IPS-20b (cell line): ENCODE results near the gene SLC45A3.
A peak's percentile ranks its signal among the peaks of the same experiment; 100 is the strongest.
"Not testable (repeated sequence)": the region's sequence is repeated elsewhere in the genome, so short reads cannot be mapped to it uniquely, and the experiment has no call there.

ENCODE experiments used
- H3K27ac ChIP-seq: one replicate; pipeline ENCODE4 v1.5.1; 2013; ENCODE audit warnings: low read length
- H3K27me3 ChIP-seq: 2 replicates; pipeline ENCODE4 v1.6.1; 2013; ENCODE audit warnings: mild to moderate bottlenecking, low read length, inconsistent platforms; ENCODE audit not compliant: insufficient read depth
- H3K36me3 ChIP-seq: 2 replicates; pipeline ENCODE4 v1.6.1; 2013; ENCODE audit warnings: low read depth, mild to moderate bottlenecking, inconsistent platforms, low read length, moderate library complexity; ENCODE audit not compliant: insufficient read depth
- H3K4me1 ChIP-seq: 2 replicates; pipeline ENCODE4 v1.6.1; 2013; ENCODE audit warnings: mild to moderate bottlenecking, control low read depth, inconsistent platforms, low read length, moderate library complexity; ENCODE audit not compliant: insufficient read depth
- H3K4me3 ChIP-seq: 2 replicates; pipeline ENCODE4 v1.5.1; 2013; ENCODE audit warnings: mild to moderate bottlenecking, low read length, inconsistent platforms
- H3K9ac ChIP-seq: 2 replicates; pipeline ENCODE4 v1.6.1; 2013; ENCODE audit warnings: low read depth, mild to moderate bottlenecking, inconsistent platforms, low read length, moderate library complexity
- H3K9me3 ChIP-seq: 2 replicates; pipeline ENCODE4 v1.6.1; 2013; ENCODE audit warnings: mild to moderate bottlenecking, low read depth, low read length, inconsistent platforms; ENCODE audit not compliant: insufficient read depth

The SLC45A3 gene

GRCh38 chr1:205680073-205680851, at the start of gene SLC45A3:
Gene SLC45A3 (minus strand): TSS chr1:205680509. CDS start chr1:205664656, 15,853 bp downstream.
- Histone ChIP-seq H3K4me3 (peak within 1 kb of the TSS; percentile 60), H3K27me3 (peaks cover 12% of the 10 kb centered on the region), H3K4me1 (peaks cover 20% of the 10 kb centered on the region), H3K27ac (no peak within 1 kb of the TSS), H3K9ac (peak within 1 kb of the TSS; percentile 49; the same call in 1 of the 2 replicates), H3K36me3 (no peaks in the 10 kb centered on the region), H3K9me3 (no peaks in the 10 kb centered on the region)

- H3K9me3 ChIP-seq, result no peaks in the 10 kb centered on the region
- no peaks in the 10 kb centered on the region for H3K27me3 ChIP-seq
- H3K27ac ChIP-seq, result no peak overlapping the region
- H3K4me1 ChIP-seq, result no peaks in the 10 kb centered on the region
- no peak overlapping the region for H3K9ac ChIP-seq
- H3K36me3 ChIP-seq, result peaks cover 90% of the 10 kb centered on the region
- no peak overlapping the region for H3K4me3 ChIP-seq
These were observed 46.4 kb upstream of the SLC45A3 start for GRCh38 chr1:205726619-205727125.

- H3K4me3 ChIP-seq, result no peak overlapping the region
- no peak overlapping the region for H3K9ac ChIP-seq
- H3K27ac ChIP-seq, result no peak overlapping the region
- no peaks in the 10 kb centered on the region for H3K4me1 ChIP-seq
- no peaks in the 10 kb centered on the region for H3K9me3 ChIP-seq
- H3K27me3 ChIP-seq, result no peaks in the 10 kb centered on the region
- H3K36me3 ChIP-seq, result peaks cover 91% of the 10 kb centered on the region
These were observed 45.2 kb upstream of the SLC45A3 start for GRCh38 chr1:205725514-205725913.

GRCh38 chr1:205720740-205721139, 40.4 kb upstream of the SLC45A3 start:
- not testable (repeated sequence) for H3K4me3 ChIP-seq, H3K27me3 ChIP-seq, H3K9ac ChIP-seq, H3K27ac ChIP-seq, H3K4me1 ChIP-seq, H3K9me3 ChIP-seq
- H3K36me3 ChIP-seq, result peaks cover 98% of the 10 kb centered on the region

GRCh38 chr1:205719762-205720161, 39.5 kb upstream of the SLC45A3 start:
- H3K36me3 ChIP-seq, result peaks cover 98% of the 10 kb centered on the region
- H3K9ac ChIP-seq, result no peak overlapping the region
- peaks cover 3% of the 10 kb centered on the region; the same call in 1 of the 2 replicates for H3K4me1 ChIP-seq
- H3K27ac ChIP-seq, result no peak overlapping the region
- no peaks in the 10 kb centered on the region for H3K9me3 ChIP-seq
- no peaks in the 10 kb centered on the region for H3K27me3 ChIP-seq
- H3K4me3 ChIP-seq, result no peak overlapping the region

- H3K4me3 ChIP-seq, result no peak overlapping the region
- peaks cover 98% of the 10 kb centered on the region for H3K36me3 ChIP-seq
- H3K27ac ChIP-seq, result no peak overlapping the region
- H3K9ac ChIP-seq, result no peak overlapping the region
- H3K4me1 ChIP-seq, result peaks cover 8% of the 10 kb centered on the region; the same call in 1 of the 2 replicates
- H3K27me3 ChIP-seq, result no peaks in the 10 kb centered on the region
- H3K9me3 ChIP-seq, result no peaks in the 10 kb centered on the region
These were observed 38.7 kb upstream of the SLC45A3 start for GRCh38 chr1:205719015-205719414.

- no peak overlapping the region for H3K4me3 ChIP-seq
- no peak overlapping the region for H3K9ac ChIP-seq
- H3K27me3 ChIP-seq, result no peaks in the 10 kb centered on the region
- no peak overlapping the region for H3K27ac ChIP-seq
- H3K36me3 ChIP-seq, result peaks cover 79% of the 10 kb centered on the region
- H3K4me1 ChIP-seq, result peaks cover 18% of the 10 kb centered on the region
- no peaks in the 10 kb centered on the region for H3K9me3 ChIP-seq
These were observed 36.2 kb upstream of the SLC45A3 start for GRCh38 chr1:205716371-205717132.

GRCh38 chr1:205715628-205716027, 35.3 kb upstream of the SLC45A3 start:
- Histone ChIP-seq H3K9ac (no peak overlapping the region), H3K36me3 (peaks cover 73% of the 10 kb centered on the region), H3K9me3 (no peaks in the 10 kb centered on the region)

GRCh38 chr1:205714906-205715246, 34.6 kb upstream of the SLC45A3 start:
- Histone ChIP-seq H3K9ac (no peak overlapping the region), H3K36me3 (peaks cover 73% of the 10 kb centered on the region), H3K9me3 (no peaks in the 10 kb centered on the region), H3K4me3 (no peak overlapping the region), H3K27me3 (no peaks in the 10 kb centered on the region), H3K4me1 (peaks cover 18% of the 10 kb centered on the region), H3K27ac (no peak overlapping the region)

More at GRCh38 chr1:205715628-205716027, 35.3 kb upstream of the SLC45A3 start:
- no peak overlapping the region for H3K27ac ChIP-seq
- H3K27me3 ChIP-seq, result no peaks in the 10 kb centered on the region
- H3K4me1 ChIP-seq, result peaks cover 18% of the 10 kb centered on the region
- H3K4me3 ChIP-seq, result no peak overlapping the region

GRCh38 chr1:205714190-205714905, 34.0 kb upstream of the SLC45A3 start:
- no peak overlapping the region for H3K9ac ChIP-seq
- H3K27ac ChIP-seq, result no peak overlapping the region
- no peaks in the 10 kb centered on the region for H3K9me3 ChIP-seq
- peaks cover 73% of the 10 kb centered on the region for H3K36me3 ChIP-seq
- no peak overlapping the region for H3K4me3 ChIP-seq
- no peaks in the 10 kb centered on the region for H3K27me3 ChIP-seq
- peaks cover 18% of the 10 kb centered on the region for H3K4me1 ChIP-seq
